ENCODE data around the gene MAJIN.

The MAJIN gene

DNA sequence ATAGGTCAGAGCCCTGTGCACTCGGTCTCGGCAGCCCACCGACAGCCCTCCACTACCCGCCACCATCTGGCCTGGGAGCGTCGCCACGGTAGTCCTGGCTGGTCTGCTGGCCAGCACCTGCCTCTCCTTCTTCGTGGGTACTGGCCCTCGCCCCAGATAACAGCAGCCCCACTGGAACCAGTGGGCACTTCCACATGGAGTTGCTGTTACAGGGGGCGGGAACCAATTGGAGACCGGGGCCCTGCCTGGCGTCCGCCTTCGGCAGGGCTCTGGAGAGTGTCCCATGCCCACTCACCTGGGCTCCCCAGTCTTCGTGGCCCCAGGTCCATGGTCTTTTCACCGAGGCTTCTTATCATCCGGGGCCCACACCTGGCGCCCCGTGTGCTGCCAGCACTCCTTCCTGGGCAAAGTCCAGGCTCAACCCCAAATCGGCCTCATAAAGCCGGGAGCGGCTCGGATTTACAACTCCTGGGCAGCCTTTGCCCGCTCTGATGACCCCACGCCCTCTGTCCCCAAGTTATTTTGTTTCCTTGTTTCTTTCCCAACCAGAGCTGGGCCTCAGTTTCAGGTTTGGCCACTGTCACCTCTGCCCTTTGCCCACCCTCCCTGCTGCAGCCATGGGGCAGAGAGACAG lies 80.6 kb downstream of the MAJIN start:
- no peak for DNase-seq

DNA sequence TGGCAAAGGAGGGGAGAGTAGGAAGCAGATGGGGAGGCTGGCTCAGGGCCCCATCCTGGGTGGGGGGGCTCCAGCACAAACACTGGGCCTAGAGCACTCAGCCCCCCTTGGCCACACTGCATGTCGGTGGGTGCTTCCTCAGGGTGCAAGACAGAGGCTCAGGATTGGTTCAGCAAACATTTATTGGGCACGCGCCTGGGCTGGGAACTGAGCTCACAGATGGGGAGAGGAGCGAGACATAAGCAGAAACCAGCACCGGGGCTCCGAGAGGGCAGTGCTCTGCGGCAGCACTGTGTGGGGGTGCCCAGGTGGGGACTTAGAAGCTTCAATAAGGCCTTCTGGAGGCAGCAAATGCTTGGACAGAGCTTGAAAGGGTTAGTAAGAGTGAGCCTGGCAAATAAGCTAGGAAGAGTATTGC lies 81.4 kb downstream of the MAJIN start:
- no peak for DNase-seq

DNA sequence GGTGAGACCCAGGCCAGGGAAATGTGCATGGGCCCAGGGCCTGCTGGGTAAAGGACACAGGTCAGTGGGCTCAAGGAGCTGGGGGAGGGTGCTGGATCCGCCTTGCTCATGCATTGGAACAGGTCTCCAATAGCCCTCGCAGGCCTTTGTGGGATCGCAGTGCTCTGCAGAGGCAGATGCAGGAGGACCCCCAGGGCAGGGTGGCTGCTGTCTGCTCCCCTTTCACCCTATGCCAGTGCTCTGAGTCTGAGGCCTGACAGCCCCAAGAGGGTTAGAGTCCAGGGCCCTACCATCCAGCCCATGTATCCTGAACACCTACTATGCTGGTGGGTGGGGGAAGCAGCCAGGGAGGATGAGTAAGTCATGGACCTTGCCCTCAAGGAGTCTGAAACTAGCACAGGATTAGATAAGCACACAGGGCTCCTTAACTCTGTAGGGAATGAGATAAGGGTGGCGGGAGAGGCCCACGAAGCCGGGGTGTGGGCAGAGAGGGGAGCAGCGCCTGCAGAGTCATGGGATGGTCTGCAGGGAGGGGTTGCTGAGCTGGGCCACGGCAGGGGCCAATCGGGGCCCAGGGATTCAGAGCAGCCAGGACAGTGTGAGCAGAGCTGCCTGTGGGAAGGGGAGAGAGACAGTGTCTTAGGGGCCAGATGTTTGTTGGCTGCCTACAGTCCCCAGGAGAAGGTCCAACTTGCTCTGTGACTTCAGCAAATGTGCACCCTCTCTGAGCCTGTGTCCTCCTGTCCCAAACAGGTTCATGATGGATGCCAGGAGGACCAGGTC lies 83.0 kb downstream of the MAJIN start:
- DNase-seq: no peak

GRCh38 chr11:64888406-64888728 lies 83.5 kb downstream of the MAJIN start:
- no peak for DNase-seq

Measured in NCI-H510A treated with DMSO at 0.1 percent for 48 hours (cell line).